Smooth muscle cell (in vitro differentiated cells): ENCODE data around the gene ZNF786. TPM values are rescaled to one million over a fixed set of nuclear protein-coding genes. Genes with fewer than 3 reads are reported as not detected.

Experiments used
- DNase-seq: peaks from one replicate; lab custom pipeline; 2025; ENCODE audit not compliant: unreplicated experiment; lab: John Stamatoyannopoulos, UW
- H2AFZ ChIP-seq: fragments of 200-600 bp; sonication (generic); 2 replicates; pipeline ENCODE4 v1.6.0; 2016; ENCODE audit warnings: antibody characterized with exemption, low read depth, mild to moderate bottlenecking
- H3F3A ChIP-seq: fragments of 200-600 bp; sonication (generic); 2 replicates; pipeline ENCODE4 v1.6.0; 2017; ENCODE audit warnings: antibody characterized with exemption, low read depth
- H3K27ac ChIP-seq: fragments of 200-600 bp; sonication (generic); 2 replicates; pipeline ENCODE4 v1.5.1; 2016; ENCODE audit warnings: low read depth, mild to moderate bottlenecking
- H3K27me3 ChIP-seq: fragments of 200-600 bp; sonication (generic); 2 replicates; pipeline ENCODE4 v1.6.1; 2016; ENCODE audit warnings: low read depth, mild to moderate bottlenecking
- H3K36me3 ChIP-seq: fragments of 200-600 bp; sonication (generic); 2 replicates; pipeline ENCODE4 v1.5.1; 2016; ENCODE audit warnings: low read depth
- H3K4me1 ChIP-seq: fragments of 200-600 bp; sonication (generic); 2 replicates; pipeline ENCODE4 v1.5.1; 2016; ENCODE audit warnings: low read depth
- H3K4me2 ChIP-seq: fragments of 200-600 bp; sonication (generic); 2 replicates; pipeline ENCODE4 v1.6.0; 2016; ENCODE audit warnings: mild to moderate bottlenecking
- H3K4me3 ChIP-seq: fragments of 200-600 bp; sonication (generic); 2 replicates; pipeline ENCODE4 v1.5.1; 2016; ENCODE audit warnings: mild to moderate bottlenecking
- H3K79me2 ChIP-seq: fragments of 200-600 bp; sonication (generic); 2 replicates; pipeline ENCODE4 v1.6.0; 2016; ENCODE audit warnings: low read depth, mild to moderate bottlenecking
- H3K9ac ChIP-seq: fragments of 200-600 bp; sonication (generic); 2 replicates; pipeline ENCODE4 v1.6.0; 2016; ENCODE audit warnings: low read depth
- H3K9me3 ChIP-seq: fragments of 200-600 bp; sonication (generic); replicated peaks from 2 replicates; pipeline ENCODE4 v1.5.1; 2016; ENCODE audit warnings: low read depth
- H4K20me1 ChIP-seq: fragments of 200-600 bp; sonication (generic); 2 replicates; pipeline ENCODE4 v1.6.0; 2016; ENCODE audit warnings: low read depth
- CTCF ChIP-seq: fragments of 200-600 bp; sonication (generic); IDR thresholded peaks from 2 replicates; pipeline ENCODE4 v1.5.1; 2017; ENCODE audit warnings: borderline replicate concordance, mild to moderate bottlenecking, antibody characterized with exemption; ENCODE audit not compliant: insufficient read depth, poor library complexity, severe bottlenecking
- WGBS: methylation state at CpG from one replicate; pipeline ENCODE4 v1.1.7; 2016; ENCODE audit warnings: low lambda C conversion rate; 5-methylcytosine and 5-hydroxymethylcytosine counted together
- polyA plus RNA-seq: library from polyadenylated mRNA; unstranded; fragments of >200 nt; fragmentation: Nextera tagmentation; extraction: Ambion mirVana; gene quantifications from 2 replicates; pipeline ENCODE4 v1.2.1, GENCODE V29; 2016
- total RNA-seq: library from RNA; depleted of rRNA; stranded (reverse); fragments of >200 nt; gene quantifications from 2 replicates; pipeline ENCODE4 v1.2.3, GENCODE V29; 2014

ZNF786 gene
- total and polyA plus RNA-seq, 2 experiments from 2014 or later = 2.2 to 2.3 TPM

GRCh38 chr7:149103424-149103823 lies 12.9 kb upstream of the ZNF786 start:
- Histone ChIP-seq H3K27me3 (no peaks in the 10 kb centered on the region), H3K79me2 (no peaks in the 10 kb centered on the region), H3K27ac (no peak overlapping the region), H3K4me2 (no peak overlapping the region), H3F3A (no peaks in the 10 kb centered on the region), H3K4me3 (no peak overlapping the region), H3K4me1 (no peaks in the 10 kb centered on the region), H3K9ac (no peak overlapping the region), H3K9me3 (no peaks in the 10 kb centered on the region), H3K36me3 (no peaks in the 10 kb centered on the region), H2AFZ (no peak overlapping the region), H4K20me1 (no peaks in the 10 kb centered on the region)
- no peak for TF ChIP-seq CTCF
- WGBS = 94% methylated on average over 9 of the region's 9 CpGs
- no peak for DNase-seq

GRCh38 chr7:149102666-149103065 lies 12.1 kb upstream of the ZNF786 start:
- no peaks in the 10 kb centered on the region for H3K79me2 ChIP-seq
- no peak overlapping the region for H3K27ac ChIP-seq
- DNase-seq = no peak
- no peaks in the 10 kb centered on the region for H3K36me3 ChIP-seq
- H3K4me3 ChIP-seq = no peak overlapping the region
- no peaks in the 10 kb centered on the region for H3K27me3 ChIP-seq
- no peaks in the 10 kb centered on the region for H3K9me3 ChIP-seq
- no peaks in the 10 kb centered on the region for H3F3A ChIP-seq
- no peaks in the 10 kb centered on the region for H4K20me1 ChIP-seq
- no peak overlapping the region for H3K9ac ChIP-seq
- no peak overlapping the region for H2AFZ ChIP-seq
- no peaks in the 10 kb centered on the region for H3K4me1 ChIP-seq
- WGBS = 78% methylated on average over 1 of the region's 1 CpG
- H3K4me2 ChIP-seq = no peak overlapping the region
- TF ChIP-seq CTCF = no peak

DNA sequence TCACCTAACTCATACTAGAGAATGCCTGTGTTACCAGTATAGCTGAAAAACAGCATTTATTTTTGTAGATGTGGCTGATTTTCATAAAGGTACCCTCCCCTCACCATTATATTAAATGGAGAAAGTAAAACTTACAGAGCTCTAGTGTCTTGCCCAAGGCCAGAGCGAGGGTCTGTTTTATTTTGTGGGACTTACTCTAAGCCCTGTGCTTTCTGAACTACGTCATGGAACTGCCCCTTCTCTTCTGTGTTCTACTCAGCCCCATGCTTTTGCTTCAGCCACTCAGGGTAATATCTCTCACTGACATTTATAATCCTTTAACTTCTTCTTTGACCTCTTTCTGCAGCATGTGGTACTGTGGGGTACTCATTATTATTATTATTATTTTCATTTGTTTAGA lies 10.3 kb upstream of the ZNF786 start:
- no peaks in the 10 kb centered on the region for H3K4me1 ChIP-seq
- H3K4me3 ChIP-seq = no peak overlapping the region
- H3K9ac ChIP-seq = no peak overlapping the region
- WGBS = 69% methylated on average over 2 of the region's 2 CpGs
- no peak overlapping the region for H3K27ac ChIP-seq
- no peaks in the 10 kb centered on the region for H3K79me2 ChIP-seq
- H3F3A ChIP-seq = no peaks in the 10 kb centered on the region
- TF ChIP-seq CTCF = no peak
- H3K36me3 ChIP-seq = no peaks in the 10 kb centered on the region
- no peaks in the 10 kb centered on the region for H3K9me3 ChIP-seq
- no peak for DNase-seq
- H3K4me2 ChIP-seq = no peak overlapping the region
- no peaks in the 10 kb centered on the region for H4K20me1 ChIP-seq
- H3K27me3 ChIP-seq = no peaks in the 10 kb centered on the region
- no peak overlapping the region for H2AFZ ChIP-seq

- whole genome bisulfite sequencing = 96% methylated on average over 6 of the region's 6 CpGs
- H3K27me3 ChIP-seq = no peaks in the 10 kb centered on the region
- no peaks in the 10 kb centered on the region for H3K79me2 ChIP-seq
- H2AFZ ChIP-seq = no peak overlapping the region
- no peak overlapping the region for H3K4me2 ChIP-seq
- no peak overlapping the region for H3K9ac ChIP-seq
- no peaks in the 10 kb centered on the region for H3K4me1 ChIP-seq
- no peak for DNase-seq
- H3K27ac ChIP-seq = no peak overlapping the region
- no peak overlapping the region for H3K4me3 ChIP-seq
- no peaks in the 10 kb centered on the region for H3K36me3 ChIP-seq
- TF ChIP-seq CTCF = no peak
- no peaks in the 10 kb centered on the region for H3F3A ChIP-seq
- H3K9me3 ChIP-seq = no peaks in the 10 kb centered on the region
- no peaks in the 10 kb centered on the region for H4K20me1 ChIP-seq
These were observed 8.5 kb upstream of the ZNF786 start for GRCh38 chr7:149099058-149099457.
